HG02840 (cell line): ENCODE data around the gene UNKL.
"Not testable (repeated sequence)": the region's sequence is repeated elsewhere in the genome, so short reads cannot be mapped to it uniquely, and the experiment has no call there.

ENCODE experiments used
- ATAC-seq: cut with Tn5 transposase; IDR thresholded peaks from one replicate; pipeline ENCODE4 v1.9.1; 2021; ENCODE audit warnings: mild to moderate bottlenecking, moderate library complexity, moderate number of reproducible peaks; ENCODE audit not compliant: unreplicated experiment, low FRiP score

UNKL gene

GRCh38 chr16:1447965-1448364 lies 33.5 kb upstream of the UNKL start:
- ATAC-seq, result no peak

DNA sequence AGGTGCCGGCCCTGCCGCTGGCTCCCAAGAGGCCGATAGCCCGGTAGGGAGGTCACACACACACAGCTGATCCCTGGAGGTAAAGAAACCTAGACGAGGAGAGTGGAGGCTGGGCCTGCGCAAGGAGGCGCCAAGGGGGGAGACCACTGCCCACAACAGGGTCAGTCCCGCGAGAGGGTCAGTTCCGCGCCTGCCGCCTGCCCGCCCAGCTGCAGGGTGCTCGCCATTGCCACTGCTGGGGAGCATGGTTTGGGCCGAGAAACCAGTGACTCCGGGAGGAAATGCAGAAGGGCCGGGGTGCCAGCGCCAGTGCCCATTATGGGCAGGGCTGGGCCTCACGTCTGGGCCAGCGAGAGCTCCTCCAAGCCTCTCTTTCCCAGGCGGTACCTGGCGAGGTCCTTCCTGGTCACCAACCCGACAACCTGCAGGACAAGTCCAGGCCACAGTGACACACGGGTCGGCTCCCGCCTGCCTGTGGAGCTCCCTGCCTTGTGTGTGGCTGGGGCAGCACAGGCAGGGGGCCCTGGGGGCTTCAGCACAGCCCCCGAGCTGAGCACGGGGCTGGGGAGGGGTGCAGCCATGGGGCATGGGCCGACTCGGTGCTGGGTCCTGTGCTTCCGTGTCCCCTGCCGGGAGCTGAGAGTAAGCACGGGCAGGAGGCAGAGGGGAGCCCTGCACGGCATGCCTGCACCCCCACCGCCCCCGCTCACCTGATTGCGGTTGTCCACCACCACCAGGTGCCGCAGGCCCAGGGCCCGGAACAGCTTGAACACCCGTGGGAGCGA lies 32.0 kb upstream of the UNKL start:
- ATAC-seq, result no peak

- ATAC-seq, result no peak
Observed at GRCh38 chr16:1445518-1446203, 31.2 kb upstream of the UNKL start.

GRCh38 chr16:1444730-1445517 lies 30.4 kb upstream of the UNKL start:
- no peak for ATAC-seq

DNA sequence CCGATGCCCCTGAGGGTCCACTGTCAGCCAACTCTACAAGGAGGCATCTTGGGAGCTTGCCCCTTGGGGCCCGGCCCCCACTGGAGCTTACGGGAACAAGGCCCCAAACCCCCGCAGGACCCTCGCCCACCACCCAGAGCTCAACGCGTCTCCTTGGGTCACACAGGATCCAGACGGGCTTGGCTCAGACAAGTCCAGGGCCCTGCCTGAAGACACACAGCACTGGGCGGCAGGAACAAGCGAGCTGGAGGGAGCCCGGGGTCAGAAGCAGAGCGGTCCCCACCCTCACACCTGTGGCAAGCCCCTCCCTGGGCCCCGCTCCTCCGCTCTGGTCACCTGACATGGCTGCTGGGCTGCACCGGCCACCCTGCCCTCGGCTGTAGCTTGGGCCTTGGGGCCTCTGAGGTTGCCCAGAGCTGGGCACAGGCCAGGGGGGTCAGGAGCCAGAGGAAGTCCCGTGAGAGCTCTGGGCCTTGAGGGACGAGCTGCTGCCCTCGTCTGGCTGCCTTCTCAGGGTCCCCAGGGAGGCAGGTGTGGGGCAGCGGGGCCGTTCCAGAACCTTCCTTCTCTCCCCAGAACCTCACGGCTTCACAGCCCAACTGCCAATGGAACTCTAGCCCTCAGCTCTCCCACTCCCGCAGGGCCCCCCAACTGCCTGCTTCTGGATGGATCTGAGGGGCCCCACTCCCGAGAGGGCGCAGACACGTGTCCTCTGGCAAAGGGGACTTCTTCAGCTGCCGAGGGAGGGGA lies 29.7 kb upstream of the UNKL start, which contains the start of gene CCDC154:
TSS of gene CCDC154 (minus strand) at position 577 of the 750 bp plus-strand sequence. CDS start at position 343, 234 bp downstream.
- ATAC-seq, result no peak

- ATAC-seq, result no peak
Observed at GRCh38 chr16:1443403-1443973, 29.0 kb upstream of the UNKL start.

GRCh38 chr16:1442697-1443096 lies 28.2 kb upstream of the UNKL start:
- ATAC-seq, result no peak

DNA sequence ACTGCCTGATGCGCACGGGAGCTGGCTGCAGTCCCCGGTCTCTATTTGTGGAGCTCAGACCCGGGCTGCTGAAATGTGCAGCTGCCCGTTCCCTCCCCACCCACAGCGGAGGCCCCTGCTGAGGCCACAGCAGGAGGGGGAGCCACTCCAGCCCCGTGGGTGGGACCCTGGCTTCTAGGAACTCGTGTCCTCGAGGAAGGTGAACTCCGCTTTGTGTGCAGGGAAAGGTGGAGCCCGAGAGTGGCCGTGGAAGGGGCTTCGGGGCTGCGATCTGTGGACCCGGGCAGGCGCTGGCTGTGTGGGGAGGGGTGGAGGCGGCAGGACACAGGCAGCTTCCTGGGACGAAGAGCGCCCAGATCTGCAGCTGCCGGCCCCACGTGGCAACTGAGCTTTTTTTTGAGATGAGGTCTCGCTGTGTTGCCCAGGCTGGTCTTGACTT lies 26.9 kb upstream of the UNKL start:
- no peak for ATAC-seq

DNA sequence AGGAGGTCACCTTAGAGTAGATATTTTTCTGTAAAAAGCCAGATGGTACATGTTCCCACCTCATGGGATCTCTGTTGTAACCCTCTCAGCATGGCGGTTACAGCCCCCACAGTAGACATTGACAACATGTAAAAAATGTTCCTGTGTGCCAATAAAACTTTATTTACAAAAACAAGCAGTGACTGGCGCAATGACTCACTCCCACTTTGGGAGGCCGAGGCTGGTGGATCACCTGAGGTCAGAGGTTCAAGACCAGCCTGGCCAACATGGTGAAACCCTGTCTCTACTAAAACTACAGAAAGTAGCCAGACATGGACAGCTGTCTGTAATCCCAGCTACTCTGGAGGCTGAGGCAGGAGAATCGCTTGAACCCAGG lies 25.2 kb upstream of the UNKL start:
- ATAC-seq, result not testable (repeated sequence)

GRCh38 chr16:1439058-1439698 lies 24.7 kb upstream of the UNKL start:
- ATAC-seq, result no peak

DNA sequence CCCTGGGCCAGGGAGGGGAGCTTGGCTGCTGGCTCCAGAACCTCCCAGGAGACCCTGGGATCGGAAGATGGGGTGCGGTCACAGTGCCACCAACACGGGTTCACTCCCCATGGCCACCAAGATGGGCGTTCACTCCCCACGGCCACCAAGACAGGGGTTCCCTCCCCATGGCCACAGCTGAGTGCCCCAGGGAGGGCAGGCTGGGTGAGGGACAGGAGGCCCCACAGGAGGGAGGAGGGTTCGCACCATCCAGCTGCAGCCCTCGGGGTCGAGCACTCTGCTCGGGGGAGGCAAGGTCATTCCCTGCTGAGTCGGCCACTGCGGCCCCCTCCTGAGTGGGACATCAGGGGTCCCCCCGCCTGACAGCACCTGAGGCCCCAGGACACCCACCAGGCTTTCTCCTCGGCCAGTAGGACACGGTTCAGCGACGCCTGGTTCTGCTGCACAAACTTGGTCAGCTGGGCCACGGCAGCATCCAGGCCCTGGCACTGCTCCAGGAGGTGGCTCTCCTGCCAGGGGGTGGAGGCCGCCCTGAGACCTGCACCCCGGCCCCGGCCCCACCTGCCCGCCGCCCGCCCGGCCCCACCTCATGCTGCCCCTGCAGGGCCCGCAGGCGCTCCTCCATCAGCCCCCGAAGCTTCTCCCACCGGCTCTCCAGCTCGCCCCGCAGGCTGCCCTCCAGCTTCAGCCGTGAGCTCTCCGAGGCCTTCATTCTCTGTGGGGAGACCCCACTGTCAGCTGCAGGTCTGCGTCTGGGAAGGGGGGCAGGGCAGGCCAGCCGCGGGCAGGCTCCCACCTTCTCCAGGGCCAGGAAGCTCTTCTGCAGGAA lies 23.9 kb upstream of the UNKL start:
- no peak for ATAC-seq

GRCh38 chr16:1437606-1438005 lies 23.1 kb upstream of the UNKL start:
- no peak for ATAC-seq

DNA sequence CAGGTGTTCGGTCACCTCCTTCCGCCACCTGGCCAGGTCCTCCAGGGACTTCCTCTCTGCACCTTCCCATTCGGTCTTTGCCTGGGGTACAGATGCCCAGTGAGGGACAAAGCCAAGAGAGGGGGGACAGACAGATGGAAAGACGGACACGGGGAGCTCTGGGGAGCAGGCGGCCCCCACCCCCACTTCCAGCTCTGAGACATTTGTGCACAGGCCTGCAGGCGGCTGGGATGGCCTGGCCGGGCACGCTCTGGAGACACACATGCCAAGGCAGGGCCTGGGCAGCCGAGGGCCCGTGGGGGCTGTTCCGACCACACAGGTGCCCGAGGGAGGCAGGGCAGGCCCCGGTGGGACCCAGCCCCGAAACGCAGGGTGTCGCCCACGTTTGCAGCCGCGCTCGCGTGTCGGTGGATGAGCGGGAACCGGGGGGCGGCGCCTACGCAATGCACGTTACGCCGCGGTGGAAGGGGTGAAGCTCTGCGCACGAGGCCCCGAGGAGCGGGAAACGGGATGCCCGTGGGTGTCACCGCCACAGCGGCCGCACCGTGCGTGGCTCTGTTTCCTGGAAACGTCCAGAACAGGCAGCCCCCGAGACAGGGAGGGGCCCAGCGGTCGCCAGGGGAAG lies 22.3 kb upstream of the UNKL start:
- ATAC-seq, result no peak

DNA sequence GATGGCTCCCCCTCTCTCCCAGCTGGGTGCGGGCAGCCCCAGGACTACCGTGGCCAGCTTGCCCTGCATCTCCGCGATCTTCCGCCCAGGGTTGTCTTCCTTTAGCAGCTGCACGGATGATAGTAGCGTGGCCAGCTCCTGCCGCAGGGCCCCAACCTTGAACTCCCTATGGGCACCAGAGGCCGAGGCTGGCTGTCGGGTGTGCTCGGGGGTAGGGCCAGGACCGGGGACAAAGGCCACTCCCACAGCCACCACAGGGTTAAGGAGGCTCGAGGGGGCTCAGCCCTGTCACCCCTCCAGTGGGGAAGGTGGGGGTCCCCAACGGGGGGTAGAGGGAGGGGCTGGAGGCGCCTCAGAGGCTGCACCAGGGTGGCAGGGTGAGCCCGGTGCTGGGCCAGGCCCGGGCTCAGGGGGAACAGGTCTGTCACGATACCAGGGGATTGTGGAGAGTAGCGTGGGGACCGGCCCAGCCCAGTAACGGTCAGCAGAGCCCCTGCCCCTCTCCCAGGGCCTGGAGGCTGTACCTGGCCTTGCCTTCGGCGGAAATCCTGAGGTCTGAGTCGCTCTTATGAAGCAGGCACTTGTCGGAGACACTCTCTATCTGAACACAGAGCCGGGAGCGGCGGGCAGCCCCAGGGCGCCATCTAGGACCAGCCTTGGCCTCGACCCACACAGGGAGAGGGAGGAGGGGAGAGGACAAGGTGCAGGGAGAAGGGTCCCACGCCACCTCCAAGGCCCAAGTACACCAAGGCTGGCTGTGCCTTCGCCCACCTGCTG lies 21.6 kb upstream of the UNKL start:
- no peak for ATAC-seq

- no peak for ATAC-seq
Observed at GRCh38 chr16:1434644-1435592, 20.4 kb upstream of the UNKL start.

GRCh38 chr16:1433756-1434155 lies 19.3 kb upstream of the UNKL start:
- no peak for ATAC-seq

GRCh38 chr16:1433263-1433560 lies 18.7 kb upstream of the UNKL start:
- no peak for ATAC-seq
